Measurements from ENCODE around the gene EIPR1. TPM values are rescaled to one million over a fixed set of nuclear protein-coding genes. Genes with fewer than 3 reads are reported as not detected.

EIPR1 gene
- total and polyA plus RNA-seq, 2 of the 4 experiments (the other 2 are of a cell fraction) = 46.5 to 67.4 TPM

GRCh38 chr2:3377612-3378432 lies at the start of gene EIPR1 (continued):
- TF ChIP-seq CTCF (conservative IDR thresholded peaks at IDR 0.05; ENCODE audit: low read depth, low read length) (no peak), CHD1 (IDR thresholded peaks at IDR 0.05; ENCODE audit: low read depth, low read length) (no peak), USF2 (IDR thresholded peaks at IDR 0.05; ENCODE audit: low read depth, low read length) (peak; percentile 51)

All from IMR-90 (cell line).